Right lobe of liver (tissue), 6 donors: ENCODE measurements around the gene AASDH. TPM values are rescaled to one million over a fixed set of nuclear protein-coding genes. Genes with fewer than 3 reads are reported as not detected.

Source experiments
- ATAC-seq, 4 donors: fragments of 200-7000 bp; cut with Tn5 transposase; one replicate each; pipeline ENCODE4 v1.9.1; 2020; ENCODE audit warnings: mild to moderate bottlenecking in 4 of 4, moderate library complexity in 4 of 4
- DNase-seq, 3 donors: peaks; one replicate each; pipeline ENCODE4 v3.0.0-alpha.2; 2020
- H3K27ac ChIP-seq, 3 donors: fragments of 200-600 bp; one replicate each; pipeline ENCODE4 v1.8.0; 2022
- H3K27me3 ChIP-seq, 2 donors: fragments of 200-600 bp; one replicate each; pipeline ENCODE4 v1.8.0; 2022
- H3K36me3 ChIP-seq, 4 donors: fragments of 200-600 bp; sonication (generic) in 1 of 4; one replicate each; pipeline versions ENCODE4 v1.5.1 to v1.8.0; 2017 to 2022; ENCODE audit warnings: control low read depth in 1 of 4
- H3K4me1 ChIP-seq, 4 donors: fragments of 200-600 bp; sonication (generic) in 1 of 4; one replicate each; pipeline versions ENCODE4 v1.5.1 to v1.8.0; 2017 to 2022; ENCODE audit warnings: control low read depth in 1 of 4
- H3K4me3 ChIP-seq, 3 donors: fragments of 200-600 bp; one replicate each; pipeline ENCODE4 v1.8.0; 2022
- H3K9me3 ChIP-seq, 4 donors: fragments of 200-600 bp; sonication (generic) in 1 of 4; one replicate each; pipeline versions ENCODE4 v1.5.1 to v1.8.0; 2017 to 2022; ENCODE audit warnings: control low read depth in 1 of 4
- POLR2A ChIP-seq: fragments of 450-650 bp; IDR thresholded peaks from one replicate; pipeline ENCODE4 v1.6.1; 2017; ENCODE audit warnings: antibody characterized with exemption, mild to moderate bottlenecking
- WGBS: methylation state at CpG from one replicate; pipeline ENCODE4 v1.1.6; 2018; ENCODE audit warnings: low coverage, low lambda C conversion rate; ENCODE audit not compliant: insufficient coverage; ENCODE audit errors: missing lambda C conversion rate; 5-methylcytosine and 5-hydroxymethylcytosine counted together
- intact Hi-C, 2 donors: fragments of 100-400 bp; cut with DNase I; formaldehyde crosslinking; loops; one replicate each; pipeline versions ENCODE4 v1.11.2 to v1.14.1; 2022
- long read RNA-seq: library from polyadenylated mRNA; unstranded; transcript quantifications from one replicate; pipeline ENCODE4 v2.0.0, GENCODE V29; 2019
- total RNA-seq, 6 experiments: library from RNA; depleted of rRNA in 2 of 6; stranded (reverse); fragments of >200 nt in 2 of 6; fragmentation: NEBNext Ultra II Directional in 3 of 6; extraction: Animal tissue kit (Norgen Biotek cat#: 25700) in 3 of 6; gene quantifications; one replicate each; pipeline versions ENCODE4 v1.1.0 to v1.2.4, GENCODE V29; 2016 to 2023
- TF ChIP-seq, protein P1 (sequence below), 4 donors: fragments of 200-600 bp in 3 of 4; fragments of 450-650 bp in 1 of 4; IDR thresholded peaks; one replicate each; pipeline versions ENCODE4 v1.5.1 to v1.8.0; 2016 to 2022; ENCODE audit warnings: antibody characterized with exemption in 4 of 4, mild to moderate bottlenecking in 2 of 4
- donor health status: DM: no; HTN: yes; CAD: no.
- donor health status: DM: no; HTN: no; CAD: no.
- donor health status: DM: no; HTN: no; CAD: no.
- donor health status: DM: no; HTN: yes; CAD: no.
- donor health status: DM: no; HTN: yes; CAD: no.

The AASDH gene, protein sequence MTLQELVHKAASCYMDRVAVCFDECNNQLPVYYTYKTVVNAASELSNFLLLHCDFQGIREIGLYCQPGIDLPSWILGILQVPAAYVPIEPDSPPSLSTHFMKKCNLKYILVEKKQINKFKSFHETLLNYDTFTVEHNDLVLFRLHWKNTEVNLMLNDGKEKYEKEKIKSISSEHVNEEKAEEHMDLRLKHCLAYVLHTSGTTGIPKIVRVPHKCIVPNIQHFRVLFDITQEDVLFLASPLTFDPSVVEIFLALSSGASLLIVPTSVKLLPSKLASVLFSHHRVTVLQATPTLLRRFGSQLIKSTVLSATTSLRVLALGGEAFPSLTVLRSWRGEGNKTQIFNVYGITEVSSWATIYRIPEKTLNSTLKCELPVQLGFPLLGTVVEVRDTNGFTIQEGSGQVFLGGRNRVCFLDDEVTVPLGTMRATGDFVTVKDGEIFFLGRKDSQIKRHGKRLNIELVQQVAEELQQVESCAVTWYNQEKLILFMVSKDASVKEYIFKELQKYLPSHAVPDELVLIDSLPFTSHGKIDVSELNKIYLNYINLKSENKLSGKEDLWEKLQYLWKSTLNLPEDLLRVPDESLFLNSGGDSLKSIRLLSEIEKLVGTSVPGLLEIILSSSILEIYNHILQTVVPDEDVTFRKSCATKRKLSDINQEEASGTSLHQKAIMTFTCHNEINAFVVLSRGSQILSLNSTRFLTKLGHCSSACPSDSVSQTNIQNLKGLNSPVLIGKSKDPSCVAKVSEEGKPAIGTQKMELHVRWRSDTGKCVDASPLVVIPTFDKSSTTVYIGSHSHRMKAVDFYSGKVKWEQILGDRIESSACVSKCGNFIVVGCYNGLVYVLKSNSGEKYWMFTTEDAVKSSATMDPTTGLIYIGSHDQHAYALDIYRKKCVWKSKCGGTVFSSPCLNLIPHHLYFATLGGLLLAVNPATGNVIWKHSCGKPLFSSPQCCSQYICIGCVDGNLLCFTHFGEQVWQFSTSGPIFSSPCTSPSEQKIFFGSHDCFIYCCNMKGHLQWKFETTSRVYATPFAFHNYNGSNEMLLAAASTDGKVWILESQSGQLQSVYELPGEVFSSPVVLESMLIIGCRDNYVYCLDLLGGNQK
- total RNA-seq: 10 to 100 TPM in 1 of 6 experiments, 1 to 10 TPM in 5; 4.8 to 10.1 (median 5.5) TPM
- long read RNA-seq, partial matches to known transcripts: 6 of 7 reads
- long read RNA-seq, other reads (novel, unspliced or antisense): 0 of 7 reads

- TF ChIP-seq, protein P1, sequence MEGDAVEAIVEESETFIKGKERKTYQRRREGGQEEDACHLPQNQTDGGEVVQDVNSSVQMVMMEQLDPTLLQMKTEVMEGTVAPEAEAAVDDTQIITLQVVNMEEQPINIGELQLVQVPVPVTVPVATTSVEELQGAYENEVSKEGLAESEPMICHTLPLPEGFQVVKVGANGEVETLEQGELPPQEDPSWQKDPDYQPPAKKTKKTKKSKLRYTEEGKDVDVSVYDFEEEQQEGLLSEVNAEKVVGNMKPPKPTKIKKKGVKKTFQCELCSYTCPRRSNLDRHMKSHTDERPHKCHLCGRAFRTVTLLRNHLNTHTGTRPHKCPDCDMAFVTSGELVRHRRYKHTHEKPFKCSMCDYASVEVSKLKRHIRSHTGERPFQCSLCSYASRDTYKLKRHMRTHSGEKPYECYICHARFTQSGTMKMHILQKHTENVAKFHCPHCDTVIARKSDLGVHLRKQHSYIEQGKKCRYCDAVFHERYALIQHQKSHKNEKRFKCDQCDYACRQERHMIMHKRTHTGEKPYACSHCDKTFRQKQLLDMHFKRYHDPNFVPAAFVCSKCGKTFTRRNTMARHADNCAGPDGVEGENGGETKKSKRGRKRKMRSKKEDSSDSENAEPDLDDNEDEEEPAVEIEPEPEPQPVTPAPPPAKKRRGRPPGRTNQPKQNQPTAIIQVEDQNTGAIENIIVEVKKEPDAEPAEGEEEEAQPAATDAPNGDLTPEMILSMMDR (IDR thresholded peaks at IDR 0.05): no peak
- TF ChIP-seq POLR2A: peak; percentile 82
- DNase-seq: peak; percentile 89 to 93 (median 93)
- intact Hi-C loops: no loop called here
- peak within 1 kb of the TSS; percentile 93 to 98 (median 96) for H3K27ac ChIP-seq
- no peaks in the 10 kb centered on the region for H3K9me3 ChIP-seq
- 0% methylated on average over 24 of the region's 57 CpGs for WGBS
- H3K27me3 ChIP-seq: no peaks in the 10 kb centered on the region
- peak within 1 kb of the TSS; percentile 58 to 82 (median 78) for H3K4me3 ChIP-seq
- peaks cover 0 to 12% (median 5%) of the 10 kb centered on the region in 4 donors for H3K4me1 ChIP-seq
- peak; percentile 96 to 98 (median 96) for ATAC-seq
- peaks cover 0 to under 1% (median 0%) of the 10 kb centered on the region in 4 donors for H3K36me3 ChIP-seq
Observed at GRCh38 chr4:56387023-56388001, at the start of gene AASDH. Gene AASDH, minus strand, starts transcription at chr4:56387491. Its CDS starts 3,192 bp downstream, at chr4:56384299.

DNA sequence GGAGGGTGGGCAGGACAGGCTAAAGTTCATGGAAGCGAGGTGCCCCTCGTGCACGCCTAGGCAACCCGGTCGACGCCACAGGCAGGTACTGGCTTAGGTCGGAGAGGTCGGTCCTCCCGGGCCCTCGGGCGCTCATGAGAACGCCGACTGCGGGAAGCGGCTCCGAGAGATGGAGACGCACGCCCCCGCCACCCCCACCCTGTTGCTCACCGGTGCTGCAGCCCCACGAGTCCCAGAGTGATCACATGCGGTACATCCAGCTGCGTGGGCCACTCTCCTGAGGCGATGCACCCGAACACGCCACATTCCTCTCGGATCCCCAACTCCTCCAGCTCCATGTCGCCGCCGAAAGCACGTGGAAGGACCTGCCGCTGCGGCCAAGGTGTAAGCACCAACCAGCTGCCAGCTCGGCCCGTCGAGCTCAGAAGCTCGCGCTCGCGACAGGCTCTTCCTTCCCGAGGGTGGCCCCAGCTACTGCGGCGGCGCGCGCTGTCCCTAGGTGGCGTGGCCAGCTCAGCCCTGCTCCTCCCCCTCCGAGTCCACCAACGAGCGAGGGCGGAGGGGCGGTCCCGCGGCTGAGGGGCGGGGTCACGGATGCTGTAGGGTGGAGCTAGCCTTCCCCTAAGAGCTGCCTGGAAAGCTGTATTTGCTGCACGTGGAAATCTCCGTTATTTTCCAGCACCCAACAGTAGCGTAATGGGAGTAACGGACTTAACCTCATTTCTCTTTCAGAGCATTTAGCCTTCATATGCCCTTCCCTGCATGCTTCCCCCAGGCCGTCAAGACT lies 48.0 kb upstream of the AASDH start, which contains the start of gene PPAT:
Gene PPAT, minus strand, starts transcription at position 476 of the 787 bp plus-strand sequence. Its CDS starts 138 bp downstream, at position 338.
- Histone ChIP-seq H3K4me3 (peak within 1 kb of the TSS; percentile 61 to 79 (median 69)), H3K36me3 (no peaks in the 10 kb centered on the region), H3K4me1 (peaks cover 0 to 20% (median 0%) of the 10 kb centered on the region in 4 donors), H3K9me3 (no peaks in the 10 kb centered on the region), H3K27ac (peak within 1 kb of the TSS; percentile 74 to 84 (median 83)), H3K27me3 (no peaks in the 10 kb centered on the region)
- intact Hi-C loops: no loop called here
- TF ChIP-seq POLR2A: peak; percentile 58
- TF ChIP-seq, protein P1 (IDR thresholded peaks at IDR 0.05): peak; percentile 26 to 51 (median 44)
- 0% methylated on average over 24 of the region's 61 CpGs for WGBS
- DNase-seq (peak; percentile 99), ATAC-seq (peak; percentile 89 to 96 (median 90))

DNA sequence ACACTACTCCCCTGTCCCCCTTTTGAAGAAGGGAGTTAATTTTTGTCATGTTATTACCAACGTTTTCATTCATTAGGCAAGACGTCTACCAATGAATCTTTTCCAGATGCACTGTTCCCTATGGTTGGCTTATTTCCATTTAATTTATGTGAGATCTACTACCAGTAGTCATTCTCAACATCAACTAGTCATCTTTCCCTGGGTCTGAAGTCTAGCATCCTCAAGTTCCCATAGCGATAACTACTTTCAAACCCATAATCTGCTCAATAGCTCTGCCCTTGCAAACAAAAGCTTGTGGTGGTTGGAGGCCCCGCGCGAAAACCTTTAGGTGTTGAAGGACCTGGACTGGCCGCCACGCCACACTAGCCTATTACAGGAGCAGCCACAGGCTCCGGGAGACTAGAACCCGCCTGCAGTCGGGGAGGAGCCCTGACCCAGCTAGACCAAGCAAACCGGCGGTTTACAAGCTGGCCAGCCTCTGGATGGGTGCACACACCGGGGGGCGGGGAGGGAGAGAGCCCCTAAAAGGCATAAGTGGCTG lies 47.4 kb upstream of the AASDH start:
- Histone ChIP-seq H3K9me3 (no peaks in the 10 kb centered on the region), H3K27ac (peak overlapping the region in 2 of 3 donors; percentile 74 to 84), H3K4me1 (peaks cover 0 to 17% (median 0%) of the 10 kb centered on the region in 4 donors), H3K36me3 (no peaks in the 10 kb centered on the region), H3K4me3 (peak overlapping the region; percentile 61 to 79 (median 69)), H3K27me3 (no peaks in the 10 kb centered on the region)
- ATAC-seq (peak; percentile 2 to 34 (median 6)), DNase-seq (peak in 1 of 3 donors; percentile 61)
- no peak for TF ChIP-seq POLR2A
- TF ChIP-seq, protein P1 (IDR thresholded peaks at IDR 0.05): no peak
- WGBS: 1% methylated on average over 14 of the region's 15 CpGs
- intact Hi-C loops: no loop called here
